G401.6 (cell line): ENCODE data around the gene TSPAN4.

Experiments used
- FAIRE-seq: peaks from 2 replicates; lab custom pipeline; 2012; peaks lifted over from hg19 to GRCh38; lab: Jason Lieb, UNC

Gene TSPAN4

GRCh38 chr11:804599-804964 lies 38.1 kb upstream of the TSPAN4 start:
- no peak for FAIRE-seq

GRCh38 chr11:808427-809286 lies 34.0 kb upstream of the TSPAN4 start:
- FAIRE-seq, result no peak

GRCh38 chr11:809287-810039 lies 33.2 kb upstream of the TSPAN4 start, which contains the start of gene RPLP2:
Gene RPLP2 (plus strand): TSS chr11:809967. CDS start chr11:810235, 268 bp downstream.
- FAIRE-seq, result peak; percentile 93

- FAIRE-seq, result no peak
Observed at GRCh38 chr11:810040-810567, 32.5 kb upstream of the TSPAN4 start.

GRCh38 chr11:811446-812245 lies 31.0 kb upstream of the TSPAN4 start:
- no peak for FAIRE-seq

- no peak for FAIRE-seq
Observed at GRCh38 chr11:812390-812789, 30.3 kb upstream of the TSPAN4 start.

- FAIRE-seq, result no peak
Observed at GRCh38 chr11:813072-813455, 29.6 kb upstream of the TSPAN4 start.

- FAIRE-seq, result no peak
Observed at GRCh38 chr11:813456-814096, 29.1 kb upstream of the TSPAN4 start.

- no peak for FAIRE-seq
Observed at GRCh38 chr11:815675-816432, 26.8 kb upstream of the TSPAN4 start.

GRCh38 chr11:816433-816779 lies 26.2 kb upstream of the TSPAN4 start:
- FAIRE-seq, result peak; percentile 96

- FAIRE-seq, result peak; percentile 64
Observed at GRCh38 chr11:818396-819128, 24.1 kb upstream of the TSPAN4 start, which contains the start of gene PNPLA2. Gene PNPLA2 (plus strand): TSS chr11:818914. CDS start chr11:819719, 805 bp downstream.

GRCh38 chr11:819129-819931 lies 23.3 kb upstream of the TSPAN4 start:
- FAIRE-seq, result no peak

- peak; percentile 88 for FAIRE-seq
Observed at GRCh38 chr11:819943-820649, 22.6 kb upstream of the TSPAN4 start.

- no peak for FAIRE-seq
Observed at GRCh38 chr11:820655-821511, 21.8 kb upstream of the TSPAN4 start.

GRCh38 chr11:821512-822371 lies 20.9 kb upstream of the TSPAN4 start:
- FAIRE-seq, result no peak

GRCh38 chr11:823441-824291 lies 19.0 kb upstream of the TSPAN4 start:
- FAIRE-seq, result no peak
